GM19240 (cell line): ENCODE results near the gene TF.

Experiments used
- DNase-seq: peaks from one replicate; pipeline ENCODE4 v3.0.0; 2011; ENCODE audit warnings: low spot score; ENCODE audit not compliant: insufficient read length

The TF gene

GRCh38 chr3:133747373-133747772 is 1.2 kb downstream of the TF start:
- DNase-seq = no peak

GRCh38 chr3:133747907-133748639 is 1.9 kb downstream of the TF start:
- DNase-seq = no peak

GRCh38 chr3:133749427-133750258 is 3.5 kb downstream of the TF start:
- no peak for DNase-seq

- no peak for DNase-seq
These were observed 4.1 kb downstream of the TF start for GRCh38 chr3:133750259-133750656.

GRCh38 chr3:133753107-133753778 is 7.0 kb downstream of the TF start:
- no peak for DNase-seq

- no peak for DNase-seq
These were observed 7.6 kb downstream of the TF start for GRCh38 chr3:133753779-133754164.

GRCh38 chr3:133754455-133754854 is 8.3 kb downstream of the TF start:
- DNase-seq = no peak

- no peak for DNase-seq
These were observed 9.0 kb downstream of the TF start for GRCh38 chr3:133754973-133755828.

- DNase-seq = no peak
These were observed 10.8 kb downstream of the TF start for GRCh38 chr3:133756716-133757694.

GRCh38 chr3:133757701-133758567 is 11.7 kb downstream of the TF start:
- DNase-seq = no peak

- no peak for DNase-seq
These were observed 12.4 kb downstream of the TF start for GRCh38 chr3:133758568-133758928.

GRCh38 chr3:133758964-133759739 is 13.0 kb downstream of the TF start:
- no peak for DNase-seq

GRCh38 chr3:133759740-133760305 is 13.6 kb downstream of the TF start:
- DNase-seq = no peak

- DNase-seq = no peak
These were observed 14.7 kb downstream of the TF start for GRCh38 chr3:133760916-133761315.

GRCh38 chr3:133761605-133762484 is 15.7 kb downstream of the TF start:
- DNase-seq = no peak

- DNase-seq = no peak
These were observed 16.3 kb downstream of the TF start for GRCh38 chr3:133762539-133762938.
